Smooth muscle cell (in vitro differentiated cells): ENCODE results near the gene LIPC. TPM values are rescaled to one million over a fixed set of nuclear protein-coding genes. Genes with fewer than 3 reads are reported as not detected.
A peak's percentile ranks its signal among the peaks of the same experiment; 100 is the strongest.

Experiments
- DNase-seq: peaks from one replicate; lab custom pipeline; 2025; ENCODE audit not compliant: unreplicated experiment; lab: John Stamatoyannopoulos, UW
- H2AFZ ChIP-seq: fragments of 200-600 bp; sonication (generic); 2 replicates; pipeline ENCODE4 v1.6.0; 2016; ENCODE audit warnings: antibody characterized with exemption, low read depth, mild to moderate bottlenecking
- H3F3A ChIP-seq: fragments of 200-600 bp; sonication (generic); 2 replicates; pipeline ENCODE4 v1.6.0; 2017; ENCODE audit warnings: antibody characterized with exemption, low read depth
- H3K27ac ChIP-seq: fragments of 200-600 bp; sonication (generic); 2 replicates; pipeline ENCODE4 v1.5.1; 2016; ENCODE audit warnings: low read depth, mild to moderate bottlenecking
- H3K27me3 ChIP-seq: fragments of 200-600 bp; sonication (generic); 2 replicates; pipeline ENCODE4 v1.6.1; 2016; ENCODE audit warnings: low read depth, mild to moderate bottlenecking
- H3K36me3 ChIP-seq: fragments of 200-600 bp; sonication (generic); 2 replicates; pipeline ENCODE4 v1.5.1; 2016; ENCODE audit warnings: low read depth
- H3K4me1 ChIP-seq: fragments of 200-600 bp; sonication (generic); 2 replicates; pipeline ENCODE4 v1.5.1; 2016; ENCODE audit warnings: low read depth
- H3K4me2 ChIP-seq: fragments of 200-600 bp; sonication (generic); 2 replicates; pipeline ENCODE4 v1.6.0; 2016; ENCODE audit warnings: mild to moderate bottlenecking
- H3K4me3 ChIP-seq: fragments of 200-600 bp; sonication (generic); 2 replicates; pipeline ENCODE4 v1.5.1; 2016; ENCODE audit warnings: mild to moderate bottlenecking
- H3K79me2 ChIP-seq: fragments of 200-600 bp; sonication (generic); 2 replicates; pipeline ENCODE4 v1.6.0; 2016; ENCODE audit warnings: low read depth, mild to moderate bottlenecking
- H3K9ac ChIP-seq: fragments of 200-600 bp; sonication (generic); 2 replicates; pipeline ENCODE4 v1.6.0; 2016; ENCODE audit warnings: low read depth
- H3K9me3 ChIP-seq: fragments of 200-600 bp; sonication (generic); replicated peaks from 2 replicates; pipeline ENCODE4 v1.5.1; 2016; ENCODE audit warnings: low read depth
- H4K20me1 ChIP-seq: fragments of 200-600 bp; sonication (generic); 2 replicates; pipeline ENCODE4 v1.6.0; 2016; ENCODE audit warnings: low read depth
- CTCF ChIP-seq: fragments of 200-600 bp; sonication (generic); IDR thresholded peaks from 2 replicates; pipeline ENCODE4 v1.5.1; 2017; ENCODE audit warnings: borderline replicate concordance, mild to moderate bottlenecking, antibody characterized with exemption; ENCODE audit not compliant: insufficient read depth, poor library complexity, severe bottlenecking
- WGBS: methylation state at CpG from one replicate; pipeline ENCODE4 v1.1.7; 2016; ENCODE audit warnings: low lambda C conversion rate; 5-methylcytosine and 5-hydroxymethylcytosine counted together
- polyA plus RNA-seq: library from polyadenylated mRNA; unstranded; fragments of >200 nt; fragmentation: Nextera tagmentation; extraction: Ambion mirVana; gene quantifications from 2 replicates; pipeline ENCODE4 v1.2.1, GENCODE V29; 2016
- total RNA-seq: library from RNA; depleted of rRNA; stranded (reverse); fragments of >200 nt; gene quantifications from 2 replicates; pipeline ENCODE4 v1.2.3, GENCODE V29; 2014

Gene LIPC
- total and polyA plus RNA-seq, 2 experiments from 2014 or later = not detected

- peaks cover 19% of the 10 kb centered on the region for H3K4me1 ChIP-seq
- H3K9ac ChIP-seq = no peak overlapping the region
- no peaks in the 10 kb centered on the region for H3K27me3 ChIP-seq
- H2AFZ ChIP-seq = no peak overlapping the region
- no peaks in the 10 kb centered on the region for H3K36me3 ChIP-seq
- H3K27ac ChIP-seq = peak overlapping the region; percentile 79
- 72% methylated on average over 9 of the region's 9 CpGs for WGBS
- H3K4me3 ChIP-seq = no peak overlapping the region
- peaks cover 35% of the 10 kb centered on the region for H3F3A ChIP-seq
- no peaks in the 10 kb centered on the region for H3K79me2 ChIP-seq
- no peak for TF ChIP-seq CTCF
- H3K9me3 ChIP-seq = no peaks in the 10 kb centered on the region
- no peak overlapping the region for H3K4me2 ChIP-seq
- no peak for DNase-seq
- no peaks in the 10 kb centered on the region for H4K20me1 ChIP-seq
Observed at GRCh38 chr15:58546066-58546591, 114.3 kb downstream of the LIPC start.

GRCh38 chr15:58546635-58547627 lies 115.1 kb downstream of the LIPC start:
- no peak for TF ChIP-seq CTCF
- peak overlapping the region; percentile 79 for H3K27ac ChIP-seq
- WGBS = 45% methylated on average over 13 of the region's 13 CpGs

GRCh38 chr15:58547628-58548307 lies 116.0 kb downstream of the LIPC start:
- peak overlapping the region; percentile 27 for H3K9ac ChIP-seq
- TF ChIP-seq CTCF = no peak
- H2AFZ ChIP-seq = no peak overlapping the region

More at GRCh38 chr15:58546635-58547627, 115.1 kb downstream of the LIPC start:
- H4K20me1 ChIP-seq = no peaks in the 10 kb centered on the region
- H2AFZ ChIP-seq = no peak overlapping the region
- H3F3A ChIP-seq = peaks cover 43% of the 10 kb centered on the region
- H3K27me3 ChIP-seq = no peaks in the 10 kb centered on the region
- no peak overlapping the region for H3K4me3 ChIP-seq
- H3K4me2 ChIP-seq = peak overlapping the region; percentile 5
- H3K9me3 ChIP-seq = no peaks in the 10 kb centered on the region
- H3K79me2 ChIP-seq = no peaks in the 10 kb centered on the region
- peaks cover 26% of the 10 kb centered on the region for H3K4me1 ChIP-seq
- H3K9ac ChIP-seq = no peak overlapping the region
- no peak for DNase-seq
- no peaks in the 10 kb centered on the region for H3K36me3 ChIP-seq

More at GRCh38 chr15:58547628-58548307, 116.0 kb downstream of the LIPC start:
- 79% methylated on average over 9 of the region's 9 CpGs for WGBS
- no peak overlapping the region for H3K4me2 ChIP-seq
- no peaks in the 10 kb centered on the region for H3K36me3 ChIP-seq
- peaks cover 32% of the 10 kb centered on the region for H3K4me1 ChIP-seq
- H3K27me3 ChIP-seq = no peaks in the 10 kb centered on the region
- peak overlapping the region; percentile 71 for H3K27ac ChIP-seq
- H3K79me2 ChIP-seq = no peaks in the 10 kb centered on the region
- H3K9me3 ChIP-seq = no peaks in the 10 kb centered on the region
- peaks cover 50% of the 10 kb centered on the region for H3F3A ChIP-seq
- H4K20me1 ChIP-seq = no peaks in the 10 kb centered on the region
- DNase-seq = no peak
- H3K4me3 ChIP-seq = no peak overlapping the region
